T-cell (primary cell): ENCODE measurements around the gene TC2N. TPM values are rescaled to one million over a fixed set of nuclear protein-coding genes. Genes with fewer than 3 reads are reported as not detected.

Experiments used
- ATAC-seq, 4 experiments: fragments of 200-7000 bp in 3 of 4; fragments of 150-1000 bp in 1 of 4; cut with Tn5 transposase; replicated peaks in 1 of 4; 1 replicate in 3 of 4; 2 replicates in 1 of 4; pipeline ENCODE4 v1.10.0; 2021; ENCODE audit warnings: moderate library complexity in 3 of 4, mild to moderate bottlenecking in 2 of 4, moderate number of reproducible peaks in 1 of 4
- CTCF ChIA-PET, 2 donors: fragments of 300-600 bp; sonication (Branson Sonifier 250); formaldehyde crosslinking; loops; one replicate each; lab custom pipeline; 2022; ENCODE audit warnings: antibody characterized with exemption in 2 of 2; lab: Charles Lee
- POLR2A ChIA-PET, 2 donors: fragments of 300-600 bp; sonication (Branson Sonifier 250); formaldehyde crosslinking; loops; one replicate each; lab custom pipeline; 2022; ENCODE audit warnings: antibody characterized with exemption in 2 of 2; lab: Charles Lee
- DNase-seq, 35 experiments: peaks; one replicate each; pipeline versions ENCODE4 v3.0.0 to v3.0.0-alpha.2; 2013 to 2023
- H3K27ac ChIP-seq: one replicate; pipeline ENCODE4 v1.5.1; 2013; ENCODE audit warnings: low read length
- H3K27me3 ChIP-seq, 2 experiments: replicated peaks in 1 of 2; 1 replicate in 1 of 2; 2 replicates in 1 of 2; pipeline versions ENCODE4 v1.6.1 to v1.7.0; 2013; ENCODE audit warnings: low read length in 1 of 2, mixed read lengths in 1 of 2; ENCODE audit not compliant: control insufficient read depth in 2 of 2, insufficient read depth in 2 of 2; ENCODE audit errors: extremely low read depth in 1 of 2
- H3K36me3 ChIP-seq, 2 donors: 1 replicate in 1 of 2; 2 replicates in 1 of 2; pipeline versions ENCODE4 v1.6.1 to v1.7.0; 2013; ENCODE audit warnings: low read length in 1 of 2; ENCODE audit not compliant: control insufficient read depth in 2 of 2, insufficient read depth in 1 of 2; ENCODE audit errors: extremely low read depth in 1 of 2
- H3K4me1 ChIP-seq, 2 experiments: 1 replicate in 1 of 2; 2 replicates in 1 of 2; pipeline versions ENCODE4 v1.6.1 to v1.7.0; 2013; ENCODE audit warnings: low read length in 2 of 2, mixed read lengths in 1 of 2; ENCODE audit not compliant: insufficient read depth in 2 of 2, control insufficient read depth in 1 of 2; ENCODE audit errors: extremely low read depth in 1 of 2
- H3K4me3 ChIP-seq, 2 donors: 1 replicate in 1 of 2; 2 replicates in 1 of 2; pipeline versions ENCODE4 v1.5.1 to v1.7.0; 2013; ENCODE audit warnings: mild to moderate bottlenecking in 2 of 2, low read length in 1 of 2, moderate library complexity in 1 of 2; ENCODE audit not compliant: control insufficient read depth in 1 of 2; ENCODE audit errors: extremely low read depth in 1 of 2
- H3K9me3 ChIP-seq: 2 replicates; pipeline ENCODE4 v1.7.0; 2013
- H3K27ac Mint-ChIP-seq, 2 donors: one replicate each; pipeline ENCODE4 v1.8.0; 2020 to 2021; ENCODE audit warnings: mild to moderate bottlenecking in 2 of 2, mixed read lengths in 2 of 2
- H3K27me3 Mint-ChIP-seq, 2 donors: one replicate each; pipeline ENCODE4 v1.8.0; 2021 to 2022; ENCODE audit warnings: mixed read lengths in 2 of 2
- H3K36me3 Mint-ChIP-seq: one replicate; pipeline ENCODE4 v1.8.0; 2021; ENCODE audit warnings: mixed read lengths
- H3K4me1 Mint-ChIP-seq, 3 donors: one replicate each; pipeline ENCODE4 v1.8.0; 2020 to 2022; ENCODE audit warnings: mixed read lengths in 3 of 3, mild to moderate bottlenecking in 1 of 3
- H3K4me3 Mint-ChIP-seq, 3 donors: one replicate each; pipeline ENCODE4 v1.8.0; 2020 to 2022; ENCODE audit warnings: mild to moderate bottlenecking in 3 of 3, mixed read lengths in 3 of 3, moderate library complexity in 3 of 3
- H3K9me3 Mint-ChIP-seq, 3 donors: one replicate each; pipeline ENCODE4 v1.8.0; 2020 to 2022; ENCODE audit warnings: mixed read lengths in 3 of 3
- WGBS: methylation state at CpG from one replicate; pipeline ENCODE4 v1.1.5; 2013; ENCODE audit warnings: missing lambda C conversion rate; ENCODE audit not compliant: insufficient coverage; 5-methylcytosine and 5-hydroxymethylcytosine counted together
- total RNA-seq, 35 experiments: library from RNA in 6 of 35; stranded (reverse) in 6 of 35; fragments of 120-200 nt in 1 of 35; gene quantifications; one replicate each; pipeline versions ENCODE4 v1.2.1 to v1.2.4 and lab custom pipeline; 2013 to 2026

The TC2N gene
- total RNA-seq, 5 donors from 2014 or later (not counting 1 experiment from before 2014, with no cell fraction given), result 203 to 274 (median 243) TPM

- Histone ChIP-seq H3K4me3 (no peak overlapping the region), H3K36me3 (no peaks in the 10 kb centered on the region), H3K9me3 (no peaks in the 10 kb centered on the region), H3K4me1 (peaks cover 23 to 49% of the 10 kb centered on the region in 2 experiments), H3K27ac (peak overlapping the region; percentile 54), H3K27me3 (no peaks in the 10 kb centered on the region)
- DNase-seq, result no peak
- H3K27me3 Mint-ChIP-seq, result no peaks in the 10 kb centered on the region
- 97% methylated on average over 10 of the region's 10 CpGs for WGBS
- ATAC-seq, result no peak
- ChIA-PET CTCF (interaction anchor here (0.6 to 1.3 kb wide), 2 partner anchors 22 to 35 kb away, joined by 4 read pairs; no protein-coding TSS in a partner anchor), POLR2A (interaction anchor here in 1 of 2 donors (0.6 kb wide), 2 partner anchors 52 to 54 kb away, joined by 3 to 5 read pairs; no protein-coding TSS in a partner anchor)
- no peaks in the 10 kb centered on the region for H3K36me3 Mint-ChIP-seq
- H3K4me1 Mint-ChIP-seq, result peaks cover 55 to 69% (median 58%) of the 10 kb centered on the region in 3 donors
- H3K27ac Mint-ChIP-seq, result peak overlapping the region; percentile 96 to 97
- no peaks in the 10 kb centered on the region for H3K9me3 Mint-ChIP-seq
- H3K4me3 Mint-ChIP-seq, result no peak overlapping the region
Observed at GRCh38 chr14:91888641-91889476, 21.5 kb upstream of the TC2N start.

GRCh38 chr14:91886961-91887360, 19.6 kb upstream of the TC2N start:
- peak overlapping the region in 1 of 2 donors; percentile 53 for H3K27ac Mint-ChIP-seq
- no peaks in the 10 kb centered on the region for H3K9me3 Mint-ChIP-seq
- H3K4me1 Mint-ChIP-seq, result peaks cover 39 to 61% (median 42%) of the 10 kb centered on the region in 3 donors
- Histone ChIP-seq H3K9me3 (no peaks in the 10 kb centered on the region), H3K4me3 (no peak overlapping the region), H3K4me1 (peaks cover 19 to 32% of the 10 kb centered on the region in 2 experiments), H3K27me3 (no peaks in the 10 kb centered on the region), H3K27ac (no peak overlapping the region), H3K36me3 (no peaks in the 10 kb centered on the region)
- ATAC-seq (no peak), DNase-seq (no peak)
- no peaks in the 10 kb centered on the region for H3K36me3 Mint-ChIP-seq
- no peak overlapping the region for H3K4me3 Mint-ChIP-seq
- no peaks in the 10 kb centered on the region for H3K27me3 Mint-ChIP-seq
- ChIA-PET POLR2A (no interaction called here), CTCF (no interaction called here)
- WGBS, result 99% methylated on average over 8 of the region's 8 CpGs

GRCh38 chr14:91885839-91886238, 18.5 kb upstream of the TC2N start:
- no peaks in the 10 kb centered on the region for H3K27me3 ChIP-seq
- DNase-seq, result no peak
- no peak for ATAC-seq
- H3K4me1 ChIP-seq, result peaks cover 14 to 30% of the 10 kb centered on the region in 2 experiments
- no peak overlapping the region for H3K4me3 Mint-ChIP-seq
- no peak overlapping the region for H3K27ac ChIP-seq
- no CpG with 5 or more reads among the region's 4 CpGs for WGBS
- no peaks in the 10 kb centered on the region for H3K36me3 ChIP-seq
- no peaks in the 10 kb centered on the region for H3K36me3 Mint-ChIP-seq
- no peaks in the 10 kb centered on the region for H3K9me3 ChIP-seq
- H3K4me3 ChIP-seq, result no peak overlapping the region
- H3K27ac Mint-ChIP-seq, result peak overlapping the region; percentile 63 to 68
- ChIA-PET CTCF (no interaction called here), POLR2A (no interaction called here)
- no peaks in the 10 kb centered on the region for H3K27me3 Mint-ChIP-seq
- no peaks in the 10 kb centered on the region for H3K9me3 Mint-ChIP-seq
- H3K4me1 Mint-ChIP-seq, result peaks cover 35 to 57% (median 37%) of the 10 kb centered on the region in 3 donors

- Histone ChIP-seq H3K9me3 (no peaks in the 10 kb centered on the region), H3K27ac (no peak overlapping the region), H3K36me3 (no peaks in the 10 kb centered on the region), H3K4me1 (peaks cover 14 to 29% of the 10 kb centered on the region in 2 experiments), H3K4me3 (no peak overlapping the region), H3K27me3 (no peaks in the 10 kb centered on the region)
- no CpG with 5 or more reads among the region's 4 CpGs for WGBS
- ATAC-seq, result no peak
- Mint-ChIP-seq H3K9me3 (no peaks in the 10 kb centered on the region), H3K27me3 (no peaks in the 10 kb centered on the region), H3K27ac (peak overlapping the region; percentile 63 to 68), H3K36me3 (no peaks in the 10 kb centered on the region), H3K4me1 (peaks cover 35 to 57% (median 37%) of the 10 kb centered on the region in 3 donors), H3K4me3 (no peak overlapping the region)
- POLR2A ChIA-PET, result no interaction called here
- CTCF ChIA-PET, result no interaction called here
- DNase-seq, result no peak
Observed at GRCh38 chr14:91885113-91885712, 17.9 kb upstream of the TC2N start.

- no peak overlapping the region for H3K4me3 ChIP-seq
- DNase-seq (no peak), ATAC-seq (no peak)
- no peak overlapping the region for H3K27ac ChIP-seq
- H3K4me1 Mint-ChIP-seq, result peaks cover 35 to 57% (median 37%) of the 10 kb centered on the region in 3 donors
- 96% methylated on average over 3 of the region's 6 CpGs for WGBS
- H3K36me3 Mint-ChIP-seq, result no peaks in the 10 kb centered on the region
- H3K4me1 ChIP-seq, result peaks cover 9 to 28% of the 10 kb centered on the region in 2 experiments
- CTCF ChIA-PET, result no interaction called here
- no peaks in the 10 kb centered on the region for H3K27me3 ChIP-seq
- no peaks in the 10 kb centered on the region for H3K9me3 ChIP-seq
- H3K27me3 Mint-ChIP-seq, result no peaks in the 10 kb centered on the region
- POLR2A ChIA-PET, result no interaction called here
- H3K36me3 ChIP-seq, result no peaks in the 10 kb centered on the region
- H3K27ac Mint-ChIP-seq, result peak overlapping the region in 1 of 2 donors; percentile 51
- no peak overlapping the region for H3K4me3 Mint-ChIP-seq
- no peaks in the 10 kb centered on the region for H3K9me3 Mint-ChIP-seq
Observed at GRCh38 chr14:91884664-91885063, 17.3 kb upstream of the TC2N start.

GRCh38 chr14:91883753-91884152, 16.4 kb upstream of the TC2N start:
- peaks cover 35 to 55% (median 38%) of the 10 kb centered on the region in 3 donors for H3K4me1 Mint-ChIP-seq
- no peak overlapping the region for H3K27ac Mint-ChIP-seq
- H3K27ac ChIP-seq, result no peak overlapping the region
- no peaks in the 10 kb centered on the region for H3K27me3 Mint-ChIP-seq
- no peaks in the 10 kb centered on the region for H3K36me3 Mint-ChIP-seq
- ChIA-PET CTCF (no interaction called here), POLR2A (no interaction called here)
- H3K36me3 ChIP-seq, result no peaks in the 10 kb centered on the region
- ATAC-seq (no peak), DNase-seq (no peak)
- H3K9me3 Mint-ChIP-seq, result no peaks in the 10 kb centered on the region
- H3K9me3 ChIP-seq, result no peaks in the 10 kb centered on the region
- H3K4me1 ChIP-seq, result peaks cover 6 to 28% of the 10 kb centered on the region in 2 experiments
- H3K4me3 ChIP-seq, result no peak overlapping the region
- no peak overlapping the region for H3K4me3 Mint-ChIP-seq
- no peaks in the 10 kb centered on the region for H3K27me3 ChIP-seq
- WGBS, result 96% methylated on average over 7 of the region's 9 CpGs
